NCI-H187 (cell line): ENCODE data around the gene LAX1.
"Not testable (repeated sequence)": the region's sequence is repeated elsewhere in the genome, so short reads cannot be mapped to it uniquely, and the experiment has no call there.

Source experiments
- DNase-seq, 2 experiments: peaks; one replicate each; lab custom pipeline; 2025; lab: John Stamatoyannopoulos, UW

Gene LAX1

DNA sequence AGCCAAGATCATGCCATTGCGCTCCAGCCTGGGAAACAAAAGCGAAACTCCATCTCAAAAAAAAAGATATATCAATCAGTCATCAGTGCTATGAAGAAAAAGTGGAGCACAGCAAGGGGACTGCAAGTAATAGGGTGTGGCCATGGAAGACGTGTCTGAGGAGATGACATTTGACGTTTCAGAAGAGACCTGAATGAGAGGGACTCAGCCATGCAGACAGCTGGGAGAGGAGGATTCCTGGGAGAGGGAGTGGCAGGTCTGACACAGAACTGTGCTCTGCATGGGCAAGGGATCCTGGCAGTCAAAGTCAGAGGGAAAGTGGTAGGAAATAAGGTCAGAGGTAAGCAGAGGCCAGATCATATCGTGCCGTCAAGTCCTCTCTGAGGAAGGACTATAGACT, 3.3 kb downstream of the LAX1 start:
- DNase-seq, result no peak

DNA sequence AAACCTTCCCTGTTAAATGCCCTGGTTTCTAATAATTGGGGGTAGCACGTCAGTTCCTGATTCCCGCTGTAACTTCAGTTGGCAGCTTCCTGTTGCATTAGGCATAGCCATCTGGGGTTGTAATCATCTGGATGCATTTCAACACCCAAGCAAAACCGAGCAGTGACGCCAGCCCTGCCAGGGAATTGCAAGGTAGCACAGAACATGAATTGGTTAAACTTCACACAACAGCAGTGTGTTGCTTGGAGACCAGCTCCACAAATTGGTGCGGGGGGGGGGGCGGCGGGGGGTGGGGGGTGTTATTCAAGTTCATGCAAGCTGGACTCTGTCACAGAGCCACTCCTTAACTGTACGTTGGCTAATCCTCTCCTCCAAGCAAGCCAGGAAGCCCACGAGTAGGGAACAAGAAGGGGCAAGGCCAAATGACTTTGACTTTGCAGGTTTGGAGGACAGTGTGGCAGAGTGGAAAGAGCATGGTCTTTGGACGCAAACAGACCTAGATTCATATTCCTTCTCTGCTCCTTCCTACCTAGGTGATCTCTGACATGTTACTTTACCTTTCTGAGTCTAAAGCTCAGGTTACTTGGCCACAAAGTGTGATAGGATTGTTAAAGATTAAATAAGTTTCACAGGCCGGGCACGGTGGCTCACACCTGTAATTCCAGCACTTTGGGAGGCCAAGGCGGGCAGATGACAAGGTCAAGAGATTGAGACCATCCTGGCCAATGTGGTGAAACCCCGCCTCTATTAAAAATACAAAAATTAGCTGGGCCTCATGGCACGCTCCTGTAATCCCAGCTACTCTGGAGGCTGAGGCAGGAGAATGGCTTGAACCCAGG, 4.7 kb downstream of the LAX1 start:
- DNase-seq, result no peak

DNA sequence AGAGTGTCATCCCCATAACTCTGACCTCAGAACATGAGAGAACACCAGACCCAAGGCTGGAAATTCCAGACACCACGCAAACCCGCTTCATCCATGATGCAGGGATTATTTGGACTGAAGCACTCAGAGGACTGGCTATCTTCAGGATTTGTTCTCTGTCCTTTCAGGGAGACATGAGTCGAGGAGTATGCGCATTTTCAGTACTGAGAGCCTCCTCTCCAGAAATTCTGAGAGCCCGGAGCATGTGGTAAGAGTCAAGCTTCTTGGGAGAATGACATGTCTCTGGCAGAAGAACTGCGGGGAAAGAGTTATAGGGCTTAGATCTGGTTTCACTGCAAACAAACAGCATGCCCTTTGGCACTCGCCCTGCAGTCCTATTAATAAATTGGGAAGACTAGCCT, 6.9 kb downstream of the LAX1 start:
- DNase-seq, result no peak

DNA sequence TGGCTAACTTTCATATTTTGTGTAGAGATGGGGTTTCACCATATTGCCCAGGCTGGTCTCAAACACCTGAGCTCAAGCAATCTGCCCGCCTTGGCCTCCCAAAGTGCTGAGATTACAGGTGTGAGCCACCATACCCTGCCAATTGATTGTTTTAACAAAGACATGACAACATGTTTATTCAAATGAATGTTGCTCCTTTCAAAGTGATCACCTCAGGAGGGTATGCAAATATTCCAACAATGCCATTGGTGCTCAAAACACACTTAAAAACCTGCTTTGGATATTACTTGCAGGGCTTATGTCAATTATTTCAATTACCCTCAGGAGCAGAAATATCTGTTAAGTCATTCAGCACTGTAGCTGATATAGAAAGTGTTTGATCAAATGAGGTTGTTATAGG, 7.9 kb downstream of the LAX1 start:
- no peak for DNase-seq

DNA sequence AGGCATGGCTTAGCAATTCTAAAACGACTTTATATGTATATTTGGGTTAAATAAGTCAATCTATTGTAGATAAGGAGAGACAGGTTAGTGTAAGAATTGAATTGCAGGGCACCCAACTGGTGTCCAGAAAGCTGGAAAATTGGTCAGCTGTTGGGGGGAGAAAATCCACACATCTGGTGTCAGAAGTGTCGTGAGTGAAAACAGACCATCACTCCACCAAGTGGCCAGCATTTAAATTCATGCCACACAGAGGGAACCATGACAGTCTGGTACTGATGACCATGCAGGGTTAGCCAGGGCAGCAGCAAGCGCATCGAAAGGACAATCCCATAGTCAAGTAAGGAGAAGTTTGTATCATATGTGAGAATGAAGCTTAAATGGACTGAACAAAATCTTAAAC, 11.7 kb downstream of the LAX1 start:
- DNase-seq, result no peak

DNA sequence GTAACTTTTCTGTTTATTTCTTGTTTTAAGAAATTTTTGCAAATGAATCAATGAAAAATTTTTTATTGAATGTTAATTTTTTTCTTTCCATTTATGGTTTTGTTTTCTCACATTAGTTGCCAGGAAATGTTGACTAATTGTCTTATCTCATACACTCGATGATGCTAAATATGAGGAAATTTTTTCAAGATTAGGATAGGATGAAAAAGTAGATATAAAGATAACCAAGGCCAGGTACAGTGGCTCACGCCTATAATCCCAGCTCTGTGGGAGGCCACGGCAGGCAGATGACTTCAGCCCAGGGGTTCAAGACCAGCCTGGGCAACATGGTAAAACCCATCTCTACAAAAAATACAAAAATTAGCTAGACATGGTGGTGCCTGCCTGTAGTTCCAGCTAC, 12.6 kb downstream of the LAX1 start:
- no peak for DNase-seq

DNA sequence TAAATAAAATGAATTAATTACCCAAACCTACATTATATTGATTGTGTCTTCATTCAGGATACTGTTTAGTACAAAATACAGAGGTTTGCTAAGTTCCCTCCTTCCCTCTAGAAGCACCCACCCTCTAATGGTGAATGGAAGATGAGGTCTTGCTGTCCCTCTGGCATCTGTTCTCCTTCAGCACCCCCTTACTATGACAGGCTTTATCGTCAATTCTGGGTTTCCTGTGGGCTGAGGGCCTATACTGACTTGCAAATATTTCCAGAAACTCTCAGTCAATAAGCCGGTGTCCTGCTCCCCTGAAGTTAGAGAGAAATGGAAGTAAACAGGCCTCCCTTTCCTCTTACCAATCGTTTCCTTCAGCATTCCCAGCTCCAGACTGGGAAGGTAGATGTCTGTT, 13.2 kb downstream of the LAX1 start:
- no peak for DNase-seq

DNA sequence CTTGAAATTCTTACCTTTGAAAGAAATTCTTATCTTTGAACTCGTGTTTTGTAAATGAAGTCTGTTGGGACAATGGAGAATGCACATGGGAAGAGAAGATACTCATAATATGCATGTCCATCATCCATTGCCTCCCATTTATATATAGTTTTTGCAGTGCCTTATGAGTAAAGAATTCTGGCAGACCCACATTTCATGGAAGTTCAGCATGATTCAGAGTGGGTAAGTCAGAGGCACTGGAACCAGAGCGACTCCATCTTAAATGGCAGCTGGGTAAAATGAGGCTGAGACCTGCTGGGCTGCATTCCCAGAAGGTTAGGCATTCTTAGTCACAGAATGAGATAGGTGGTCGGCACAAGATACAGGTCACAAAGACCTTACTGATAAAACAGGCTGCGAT, 13.8 kb downstream of the LAX1 start:
- no peak for DNase-seq

DNA sequence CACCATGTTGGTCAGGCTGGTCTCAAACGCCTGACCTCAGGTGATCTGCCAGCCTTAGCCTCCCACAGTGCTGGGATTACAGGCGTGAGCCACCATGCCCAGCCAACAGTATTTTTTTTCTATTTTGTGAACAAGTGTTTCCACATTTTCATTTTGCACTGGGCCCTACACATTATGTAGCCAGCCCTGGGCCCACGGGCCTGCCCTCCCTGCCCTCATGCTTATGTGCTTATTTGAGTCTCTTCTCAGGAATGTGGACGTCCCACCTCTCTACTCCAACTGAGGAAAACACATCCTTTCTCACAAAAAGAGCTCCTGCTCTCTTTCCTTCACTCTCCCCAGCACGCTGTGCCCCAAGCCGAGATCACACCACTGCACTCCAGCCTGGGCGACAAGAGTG, 17.0 kb downstream of the LAX1 start:
- DNase-seq, result no peak

DNA sequence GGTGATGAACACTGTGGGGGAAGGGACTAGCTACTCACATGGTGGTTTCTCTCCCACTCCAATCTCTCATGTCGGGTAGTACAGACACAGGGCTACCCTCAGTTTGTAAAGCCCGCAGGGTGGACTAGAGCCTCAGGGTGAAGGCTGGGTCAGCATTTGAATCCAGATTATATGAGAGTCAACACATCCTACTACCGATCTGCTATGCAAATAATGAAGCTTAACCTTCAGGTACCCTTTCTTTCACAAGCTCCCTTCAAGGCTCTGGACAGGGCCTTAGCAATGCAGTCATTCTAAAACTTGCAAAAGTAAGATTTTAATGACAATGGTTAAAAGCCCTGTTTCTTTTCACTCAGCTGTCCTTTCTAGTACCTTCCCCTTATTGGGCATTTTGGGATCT, 25.0 kb downstream of the LAX1 start:
- no peak for DNase-seq

DNA sequence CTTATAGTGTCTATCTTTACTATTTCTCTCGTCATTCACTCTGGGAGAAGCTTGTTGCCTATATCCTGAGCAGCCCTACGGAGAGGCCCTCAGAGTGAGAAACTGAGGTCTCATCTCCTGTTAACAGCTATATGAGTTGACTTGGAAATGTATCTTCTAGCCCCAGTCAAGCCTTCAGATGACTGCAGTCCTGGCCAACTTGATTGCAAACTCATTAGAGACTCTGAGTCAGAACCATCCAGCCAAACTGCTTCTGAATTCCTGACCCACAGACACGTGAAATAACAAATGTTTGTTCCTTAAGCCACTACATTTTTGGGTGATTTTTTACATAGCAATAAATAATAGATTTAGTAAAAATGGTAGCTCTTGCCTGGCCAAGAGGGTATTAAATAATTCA, 26.5 kb downstream of the LAX1 start:
- no peak for DNase-seq

DNA sequence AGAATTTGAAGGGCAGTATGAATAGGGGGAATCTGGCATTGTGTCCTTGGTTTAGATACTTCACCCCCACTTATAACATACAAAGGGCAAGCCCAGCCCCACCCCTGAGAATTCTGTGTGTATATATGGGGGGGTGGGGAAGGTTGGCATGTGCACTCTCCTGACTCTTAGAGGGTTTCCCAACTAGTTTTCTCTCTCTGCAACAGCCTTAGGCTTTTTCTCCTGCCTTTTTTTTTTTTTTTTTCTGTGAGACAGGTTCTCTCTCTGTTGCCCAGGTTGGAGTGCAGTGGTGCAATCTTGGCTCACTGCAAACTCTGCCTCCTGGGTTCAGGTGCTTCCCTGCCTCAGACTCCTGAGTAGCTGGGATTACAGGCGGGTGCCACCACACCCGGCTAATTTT, 27.5 kb downstream of the LAX1 start:
- no peak for DNase-seq

DNA sequence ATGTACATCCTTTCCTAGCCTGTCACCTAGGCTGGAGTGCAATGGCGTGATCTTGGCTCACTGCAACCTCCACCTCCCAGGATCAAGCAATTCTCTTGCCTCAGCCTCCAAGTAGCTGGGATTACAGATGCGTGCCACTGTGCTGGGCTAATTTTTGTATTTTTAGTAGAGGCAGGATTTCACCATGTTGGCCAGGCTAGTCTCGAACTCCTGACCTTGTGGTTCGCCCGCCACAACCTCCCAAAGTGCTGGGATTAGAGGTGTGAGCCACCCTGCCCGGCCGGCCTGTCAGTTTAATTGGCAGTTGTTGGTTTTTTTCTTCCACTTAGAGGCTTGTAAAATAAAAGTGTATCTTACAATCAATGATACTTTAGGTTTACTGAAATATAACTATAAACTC, 28.6 kb downstream of the LAX1 start:
- DNase-seq, result not testable (repeated sequence)

DNA sequence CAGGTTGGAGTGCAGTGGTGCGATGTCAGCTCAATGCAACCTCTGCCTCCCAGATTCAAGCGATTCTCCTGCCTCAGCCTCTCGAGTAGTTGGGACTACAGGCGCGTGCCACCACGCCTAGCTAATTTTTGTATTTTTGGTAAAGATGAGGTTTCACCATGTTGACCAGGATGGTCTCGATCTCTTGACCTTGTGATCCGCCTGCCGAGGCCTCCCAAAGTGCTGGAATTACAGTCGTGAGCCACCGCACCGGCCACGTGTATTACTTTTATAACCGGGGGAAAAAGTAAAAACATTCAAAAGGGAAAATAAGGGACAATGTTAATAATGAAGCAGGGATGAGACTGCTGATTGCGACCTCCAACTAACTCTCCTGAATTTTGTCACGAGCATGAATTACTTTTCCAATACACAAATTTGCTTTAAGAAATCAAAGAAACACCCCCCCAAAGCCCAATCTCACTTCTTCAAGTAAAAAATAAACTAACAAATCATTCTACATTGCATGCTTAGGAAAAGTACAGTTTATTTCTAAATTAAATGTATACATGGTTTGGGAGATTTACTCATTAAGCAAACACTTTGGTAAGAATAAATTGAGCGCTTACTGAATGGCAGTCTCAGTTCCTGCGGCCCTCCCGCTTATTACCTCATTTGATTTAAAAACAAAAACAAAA, 29.9 kb downstream of the LAX1 start:
- no peak for DNase-seq

DNA sequence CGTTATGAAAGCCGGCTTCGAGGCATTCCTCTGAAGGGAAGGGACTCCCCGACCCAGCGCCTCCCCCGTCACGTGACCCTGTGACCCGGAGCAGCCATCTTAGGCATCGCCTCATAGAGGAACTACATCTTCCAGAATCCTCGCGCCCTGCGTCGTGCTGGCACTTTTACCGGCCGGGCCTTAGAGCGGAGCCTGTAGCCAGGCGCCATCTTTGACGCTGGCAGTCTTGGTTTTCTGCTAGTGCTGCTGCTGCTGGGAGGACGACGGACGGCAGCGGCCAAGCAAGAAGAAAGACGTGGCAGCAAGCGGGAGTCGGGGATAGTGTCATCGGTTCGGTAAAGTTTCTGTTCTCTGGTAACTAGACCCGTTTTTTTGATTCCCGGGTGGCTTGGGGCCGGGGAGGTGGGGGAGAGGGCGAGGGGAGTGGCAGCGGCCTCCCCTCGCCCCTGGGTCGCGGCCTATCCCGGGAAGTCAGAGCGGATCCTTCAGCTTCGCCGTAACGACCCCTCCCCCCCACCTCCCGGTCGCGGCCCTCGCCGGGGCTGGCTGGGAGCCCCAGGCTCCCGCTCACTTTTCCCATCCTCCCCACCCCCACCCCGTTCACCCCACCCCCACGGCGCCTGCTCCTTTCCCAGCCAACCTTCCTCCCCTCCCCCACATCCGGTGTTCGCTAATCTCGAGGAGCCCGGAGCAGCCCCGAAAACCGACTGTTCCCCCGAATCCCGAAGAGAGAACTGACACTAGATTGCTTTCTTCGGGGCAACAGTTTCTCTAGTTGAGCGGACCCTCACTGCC, 30.7 kb downstream of the LAX1 start, which contains the start of the genes ZBED6 and ZC3H11A:
TSS of gene ZBED6 (plus strand) at position 183 of the 795 bp plus-strand sequence. CDS start 1,900 bp downstream, outside the sequence.
TSS of gene ZC3H11A (plus strand) at position 183 of the 795 bp plus-strand sequence. CDS start 21,448 bp downstream, outside the sequence.
- peak; percentile 99 to 100 for DNase-seq

DNA sequence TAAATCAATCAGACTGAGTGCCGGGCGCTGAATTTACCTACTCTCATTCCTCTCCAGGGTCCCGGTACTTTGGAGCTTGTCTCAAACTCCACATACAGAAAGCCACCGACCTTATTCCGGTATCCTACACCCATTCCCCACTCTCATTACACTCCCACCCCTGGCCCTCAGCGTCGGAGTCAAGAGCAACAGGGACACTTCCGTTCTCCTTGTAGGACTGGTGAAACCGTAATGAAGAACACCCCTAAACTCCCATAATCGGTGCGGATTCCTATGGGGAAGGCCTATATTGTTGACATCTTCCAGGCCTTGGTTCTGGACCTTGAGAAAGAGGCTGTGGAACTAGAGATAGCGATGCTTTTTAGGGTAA, 31.2 kb downstream of the LAX1 start:
- DNase-seq, result no peak

DNA sequence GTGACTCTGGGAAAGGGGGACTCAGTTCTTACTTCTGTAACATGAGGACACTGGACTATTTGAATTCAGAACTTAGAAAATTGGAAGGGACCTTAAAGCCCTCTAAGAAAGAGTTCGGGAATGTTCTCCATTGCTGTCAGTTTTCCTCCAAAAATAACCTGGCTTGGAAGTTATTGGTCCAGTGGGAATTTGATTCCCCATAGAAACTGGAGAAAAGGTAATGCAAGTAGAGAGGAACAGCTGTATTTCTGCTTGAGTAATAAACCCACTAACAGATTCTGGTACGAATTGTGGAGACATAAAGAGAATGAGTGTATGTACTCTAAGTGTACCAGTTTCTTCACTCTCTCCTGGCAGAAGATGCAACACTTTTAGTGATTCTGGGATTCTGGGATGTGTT, 32.2 kb downstream of the LAX1 start:
- no peak for DNase-seq

DNA sequence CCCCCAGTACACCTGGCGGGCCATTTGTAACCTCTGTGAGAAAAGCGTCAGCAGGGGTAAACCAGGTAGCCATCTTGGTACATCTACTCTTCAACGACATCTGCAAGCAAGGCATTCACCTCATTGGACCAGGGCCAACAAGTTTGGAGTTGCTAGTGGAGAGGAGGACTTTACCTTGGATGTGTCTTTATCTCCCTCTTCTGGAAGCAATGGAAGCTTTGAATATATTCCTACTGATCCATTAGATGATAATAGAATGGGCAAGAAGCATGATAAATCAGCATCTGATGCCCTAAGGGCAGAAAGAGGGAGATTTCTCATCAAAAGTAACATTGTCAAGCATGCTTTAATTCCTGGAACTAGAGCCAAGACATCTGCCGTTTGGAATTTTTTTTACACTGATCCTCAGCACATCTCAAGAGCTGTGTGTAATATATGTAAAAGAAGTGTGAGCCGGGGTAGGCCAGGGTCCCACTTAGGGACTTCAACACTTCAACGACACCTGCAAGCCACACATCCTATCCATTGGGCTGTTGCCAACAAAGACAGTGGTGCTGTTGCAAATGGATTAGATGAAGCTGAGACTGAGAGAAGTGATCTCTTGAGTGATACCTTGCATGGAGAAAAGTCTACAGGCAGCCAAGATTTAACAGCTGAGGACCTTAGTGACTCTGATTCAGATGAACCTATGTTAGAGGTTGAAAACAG, 33.1 kb downstream of the LAX1 start:
- no peak for DNase-seq

DNA sequence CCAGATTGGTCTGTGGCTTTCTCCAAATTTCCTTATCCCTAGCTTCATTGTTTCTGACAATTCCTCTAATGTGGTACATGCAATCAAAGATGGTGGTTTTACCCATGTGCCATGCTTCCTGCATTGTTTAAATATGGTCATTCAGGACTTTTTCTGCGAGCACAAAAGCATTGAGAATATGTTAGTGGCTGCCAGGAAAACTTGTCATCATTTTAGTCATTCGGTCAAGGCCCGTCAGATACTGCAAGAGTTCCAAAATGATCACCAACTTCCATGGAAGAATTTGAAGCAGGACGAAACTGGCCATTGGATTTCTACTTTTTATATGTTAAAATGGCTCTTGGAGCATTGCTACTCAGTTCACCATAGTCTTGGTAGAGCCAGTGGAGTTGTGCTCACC, 34.2 kb downstream of the LAX1 start:
- no peak for DNase-seq

DNA sequence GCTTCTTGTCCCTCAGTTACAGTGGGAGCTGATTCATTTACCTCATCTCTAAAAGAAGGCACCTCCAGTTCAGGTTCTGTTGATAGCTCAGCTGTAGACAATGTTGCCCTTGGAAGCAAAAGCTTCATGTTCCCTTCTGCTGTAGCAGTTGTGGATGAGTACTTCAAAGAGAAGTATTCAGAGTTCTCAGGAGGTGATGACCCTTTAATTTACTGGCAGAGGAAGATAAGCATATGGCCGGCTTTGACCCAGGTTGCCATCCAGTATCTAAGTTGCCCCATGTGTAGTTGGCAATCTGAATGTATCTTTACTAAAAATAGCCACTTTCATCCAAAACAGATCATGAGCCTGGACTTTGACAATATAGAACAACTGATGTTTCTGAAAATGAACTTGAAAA, 35.0 kb downstream of the LAX1 start:
- DNase-seq, result no peak

DNA sequence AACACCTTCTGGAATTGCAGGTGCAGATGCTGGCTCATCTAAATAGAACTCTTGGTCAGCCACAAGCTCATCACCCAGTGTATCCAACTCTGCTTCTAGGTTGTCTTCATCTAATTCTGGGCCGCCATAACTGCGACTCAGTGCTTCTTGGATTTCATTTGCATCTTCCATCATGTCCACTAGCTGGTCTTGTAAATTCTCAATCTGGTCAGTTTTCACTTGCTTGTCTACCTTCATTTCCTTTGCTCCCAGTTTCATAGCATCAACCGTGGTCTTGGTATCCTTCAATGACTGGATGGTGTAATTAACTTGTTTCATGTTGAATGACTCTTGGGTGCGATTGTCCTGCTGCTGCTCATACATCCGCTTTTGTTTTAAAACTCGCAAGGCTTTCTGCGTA, 40.7 kb downstream of the LAX1 start:
- DNase-seq, result no peak

DNA sequence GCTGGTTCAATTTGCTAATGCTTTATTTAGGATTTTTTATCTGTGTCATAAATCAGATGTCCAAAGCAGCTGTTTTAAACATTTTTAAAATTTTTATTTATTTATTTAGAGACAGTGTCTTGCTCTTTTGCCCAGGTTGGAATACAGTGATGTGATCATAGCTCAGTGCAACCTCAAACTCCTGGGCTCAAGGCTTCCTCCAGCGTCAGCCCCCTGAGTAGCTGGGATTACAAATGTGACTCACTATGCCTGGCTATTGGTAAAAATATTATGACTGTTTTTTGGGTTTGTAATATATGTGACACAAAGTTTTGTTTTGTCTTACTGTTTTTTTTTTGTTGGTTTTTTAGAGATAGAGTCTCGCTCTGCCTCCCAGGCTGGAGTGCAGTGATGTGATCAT, 42.2 kb downstream of the LAX1 start:
- no peak for DNase-seq
